ENCODE results near the gene SCYL2.
A peak's percentile ranks its signal among the peaks of the same experiment; 100 is the strongest.
"Not testable (repeated sequence)": the region's sequence is repeated elsewhere in the genome, so short reads cannot be mapped to it uniquely, and the experiment has no call there.

The SCYL2 gene, protein sequence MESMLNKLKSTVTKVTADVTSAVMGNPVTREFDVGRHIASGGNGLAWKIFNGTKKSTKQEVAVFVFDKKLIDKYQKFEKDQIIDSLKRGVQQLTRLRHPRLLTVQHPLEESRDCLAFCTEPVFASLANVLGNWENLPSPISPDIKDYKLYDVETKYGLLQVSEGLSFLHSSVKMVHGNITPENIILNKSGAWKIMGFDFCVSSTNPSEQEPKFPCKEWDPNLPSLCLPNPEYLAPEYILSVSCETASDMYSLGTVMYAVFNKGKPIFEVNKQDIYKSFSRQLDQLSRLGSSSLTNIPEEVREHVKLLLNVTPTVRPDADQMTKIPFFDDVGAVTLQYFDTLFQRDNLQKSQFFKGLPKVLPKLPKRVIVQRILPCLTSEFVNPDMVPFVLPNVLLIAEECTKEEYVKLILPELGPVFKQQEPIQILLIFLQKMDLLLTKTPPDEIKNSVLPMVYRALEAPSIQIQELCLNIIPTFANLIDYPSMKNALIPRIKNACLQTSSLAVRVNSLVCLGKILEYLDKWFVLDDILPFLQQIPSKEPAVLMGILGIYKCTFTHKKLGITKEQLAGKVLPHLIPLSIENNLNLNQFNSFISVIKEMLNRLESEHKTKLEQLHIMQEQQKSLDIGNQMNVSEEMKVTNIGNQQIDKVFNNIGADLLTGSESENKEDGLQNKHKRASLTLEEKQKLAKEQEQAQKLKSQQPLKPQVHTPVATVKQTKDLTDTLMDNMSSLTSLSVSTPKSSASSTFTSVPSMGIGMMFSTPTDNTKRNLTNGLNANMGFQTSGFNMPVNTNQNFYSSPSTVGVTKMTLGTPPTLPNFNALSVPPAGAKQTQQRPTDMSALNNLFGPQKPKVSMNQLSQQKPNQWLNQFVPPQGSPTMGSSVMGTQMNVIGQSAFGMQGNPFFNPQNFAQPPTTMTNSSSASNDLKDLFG

DNA sequence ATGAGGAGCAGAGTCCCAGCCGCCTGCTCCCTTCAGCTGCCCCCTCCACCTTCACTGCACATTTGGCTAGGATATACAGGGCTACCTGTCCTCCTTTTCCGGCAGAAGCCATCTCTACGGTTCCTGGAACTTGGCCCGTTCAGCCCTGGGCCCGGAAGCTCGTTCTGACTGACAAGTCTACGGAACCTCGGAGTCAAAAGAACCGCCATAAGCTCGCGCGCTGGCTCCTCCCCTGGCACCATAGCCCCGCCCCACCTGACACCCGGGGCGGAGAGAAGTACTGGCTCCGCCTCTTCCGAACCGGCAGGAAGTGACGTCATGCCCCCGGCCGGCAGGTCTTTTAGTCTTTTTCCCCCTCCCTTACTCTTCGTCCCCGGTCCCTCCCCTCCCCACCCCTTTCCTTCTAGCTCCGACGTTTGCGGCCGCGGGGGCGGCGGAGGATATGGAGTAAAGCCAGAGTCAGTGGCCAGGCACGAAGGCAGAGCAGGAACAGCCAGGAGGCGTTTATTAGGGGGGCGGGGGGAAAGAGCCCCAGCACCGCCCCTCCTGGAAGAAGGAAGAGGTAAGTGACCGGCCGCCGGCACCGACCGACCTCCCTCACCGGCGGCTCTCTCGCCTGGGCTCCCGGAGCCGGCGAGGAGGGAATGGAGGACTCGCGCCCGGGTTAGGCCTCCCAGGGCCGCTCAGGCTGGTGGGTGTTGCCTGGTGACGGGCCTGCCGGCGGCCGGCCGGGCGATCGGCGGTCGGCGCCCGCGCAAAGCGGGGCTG, at the start of gene SCYL2, which contains the start of gene DEPDC4:
Gene SCYL2 (plus strand): TSS at position 343 of the 768 bp plus-strand sequence. CDS start 15,794 bp downstream, outside the sequence.
Gene DEPDC4 (minus strand): TSS at position 245 of the 768 bp plus-strand sequence. CDS start 3 bp downstream, at position 242.
- DNase-seq = peak; percentile 96

DNA sequence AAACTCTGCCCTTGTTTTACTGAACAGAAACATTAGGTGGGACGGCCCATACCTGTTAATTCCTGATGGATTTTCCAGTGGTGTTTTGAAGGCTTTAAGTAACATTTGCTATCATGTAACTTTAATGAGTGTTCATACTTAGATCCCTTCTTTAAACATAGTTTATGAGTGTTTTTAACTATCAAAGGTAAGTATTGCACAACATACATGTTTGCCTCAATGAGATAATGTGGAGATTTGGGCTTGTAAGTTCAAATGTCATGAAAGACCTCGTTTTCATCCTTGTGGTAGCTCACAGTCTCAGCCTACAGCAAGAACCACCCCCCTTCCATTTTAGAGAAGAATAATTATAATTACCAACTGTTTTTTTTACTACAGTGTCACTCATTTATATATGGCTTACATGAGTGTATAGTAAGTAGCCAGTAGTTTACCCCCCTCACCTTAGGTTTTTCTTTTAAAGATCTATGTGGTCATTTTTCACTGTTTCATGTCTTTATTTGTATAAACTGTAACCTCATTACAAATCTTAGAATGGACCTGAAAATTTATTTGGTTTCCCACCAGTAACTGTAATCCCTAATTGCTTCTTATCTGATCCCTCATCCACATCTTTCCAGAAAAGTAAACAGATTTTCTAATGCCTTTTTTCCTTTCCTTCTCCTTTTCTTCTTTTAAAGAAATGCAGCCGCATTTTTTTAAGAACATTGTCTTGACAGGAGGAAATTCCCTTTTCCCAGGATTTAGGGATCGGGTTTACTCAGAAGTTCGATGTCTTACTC, 47.5 kb upstream of the SCYL2 start:
- no peak for DNase-seq

DNA sequence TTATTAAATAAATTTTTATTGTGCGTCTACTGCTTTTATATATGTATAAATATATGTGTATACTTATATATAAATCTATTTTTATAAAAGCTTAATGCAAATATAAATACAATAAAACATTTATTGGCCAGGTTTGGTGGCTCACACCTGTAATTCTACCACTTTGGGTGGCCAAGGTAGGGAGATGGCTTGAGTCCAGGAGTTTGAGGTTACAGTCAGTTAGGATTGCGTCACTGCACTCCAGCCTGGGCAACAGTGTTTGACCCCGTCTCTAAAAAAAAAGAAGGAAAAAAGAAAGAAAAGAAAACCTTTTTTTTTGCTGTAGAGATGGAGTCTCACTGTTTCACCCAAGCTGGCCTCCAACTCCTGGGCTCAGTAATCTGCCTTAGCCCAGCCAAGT, 45.5 kb upstream of the SCYL2 start:
- no peak for DNase-seq

DNA sequence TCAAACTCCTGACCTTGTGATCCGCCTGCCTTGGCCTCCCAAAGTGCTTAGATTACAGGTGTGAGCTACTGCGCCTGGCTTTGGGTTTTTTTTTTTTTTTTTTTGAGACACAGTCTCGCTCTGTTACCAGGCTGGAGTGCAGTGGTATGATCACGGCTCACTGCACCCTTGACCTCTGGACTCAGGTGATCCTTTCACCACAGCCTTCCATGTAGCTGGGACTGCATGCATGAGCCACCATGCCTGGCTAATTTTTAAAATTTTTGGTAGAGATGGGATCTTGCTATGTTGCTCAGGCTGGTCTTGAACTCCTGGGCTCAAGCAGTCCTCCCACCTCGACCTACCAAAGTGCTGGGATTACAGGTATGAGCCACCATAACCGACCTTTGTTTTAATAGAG, 44.8 kb upstream of the SCYL2 start:
- DNase-seq = not testable (repeated sequence)

DNA sequence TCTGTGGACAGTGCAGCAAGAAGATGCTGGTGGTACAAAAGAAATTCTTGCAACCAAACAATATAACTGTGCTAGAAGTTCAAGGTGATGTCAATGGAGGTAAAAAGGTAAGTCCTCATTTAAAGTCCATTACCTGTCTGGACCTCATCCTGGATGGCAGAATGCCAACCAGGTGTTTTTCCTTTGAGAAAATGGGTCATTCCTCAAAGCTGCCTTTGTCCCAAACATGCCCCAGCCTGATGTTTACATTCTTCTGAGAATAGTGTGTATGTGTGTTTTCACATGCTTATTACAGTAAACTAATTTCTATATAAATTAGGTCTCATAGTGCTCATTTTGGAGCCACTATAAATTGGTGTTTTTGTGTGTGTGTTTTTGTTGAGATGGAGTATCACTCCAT, 41.5 kb upstream of the SCYL2 start:
- no peak for DNase-seq

DNA sequence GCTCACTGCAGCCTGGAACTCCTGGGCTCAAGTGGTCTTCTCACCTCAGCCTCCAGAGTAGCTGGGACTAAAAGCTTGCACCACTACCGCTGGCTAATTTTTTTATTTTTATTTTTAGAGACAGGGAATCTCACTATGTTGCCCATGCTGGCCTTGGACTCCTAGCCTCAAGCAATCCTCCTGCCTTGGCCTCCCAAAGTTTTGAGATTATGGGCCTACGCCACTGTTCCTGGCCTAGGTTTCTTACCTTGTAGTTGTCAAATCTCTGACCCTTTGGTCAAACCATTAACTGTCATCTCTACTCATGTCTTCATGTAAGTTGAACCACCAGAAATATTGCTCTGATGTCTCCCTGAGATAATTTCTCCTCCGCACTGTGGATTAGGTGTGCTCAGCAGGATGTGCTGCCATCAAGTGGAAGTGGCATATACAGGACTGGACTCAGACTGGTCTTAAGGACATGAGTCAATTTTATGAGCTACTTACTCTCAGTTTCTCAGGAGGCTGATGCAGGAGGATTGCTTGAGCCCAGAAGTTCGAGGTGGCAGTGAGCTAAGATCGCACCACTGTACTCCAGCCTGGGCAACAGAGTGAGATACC, 37.8 kb upstream of the SCYL2 start:
- no peak for DNase-seq

DNA sequence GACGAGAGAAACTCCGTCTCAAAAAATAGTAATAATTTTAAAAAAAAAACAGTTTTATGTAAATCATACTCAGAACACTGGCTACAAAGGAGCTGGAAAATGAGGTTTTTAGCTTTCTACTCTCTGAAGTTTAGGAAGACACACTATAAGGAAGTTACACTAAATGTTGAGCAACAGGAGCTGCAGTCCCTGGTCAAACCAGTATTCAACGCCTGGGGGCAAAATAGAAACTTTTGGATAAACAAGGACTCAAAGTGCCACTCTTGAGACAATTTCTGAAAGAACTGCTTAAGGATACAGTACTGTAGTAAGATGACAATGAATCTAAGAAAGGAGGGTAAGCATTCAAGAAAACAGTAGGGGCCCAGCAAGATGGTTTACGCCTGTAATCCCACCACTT, 37.1 kb upstream of the SCYL2 start:
- DNase-seq = no peak

DNA sequence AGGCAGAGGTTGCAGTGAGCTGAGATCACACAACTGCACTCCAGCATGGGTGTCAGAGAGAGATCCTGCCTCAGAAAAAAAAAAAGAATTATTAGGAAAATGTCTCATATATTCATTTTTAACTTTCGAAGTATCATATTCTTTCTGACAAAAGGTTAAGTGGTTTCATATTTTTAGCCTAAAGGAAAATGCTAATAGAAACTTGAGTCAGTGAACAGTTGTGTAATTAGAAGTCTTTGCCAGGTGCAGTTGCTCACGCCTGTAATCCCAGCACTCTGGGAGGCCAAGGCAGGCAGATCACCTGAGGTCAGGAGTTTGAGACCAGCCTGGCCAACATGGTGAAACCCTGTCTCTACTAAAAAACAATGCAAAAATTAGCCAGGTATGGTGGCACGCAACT, 35.1 kb upstream of the SCYL2 start:
- not testable (repeated sequence) for DNase-seq

DNA sequence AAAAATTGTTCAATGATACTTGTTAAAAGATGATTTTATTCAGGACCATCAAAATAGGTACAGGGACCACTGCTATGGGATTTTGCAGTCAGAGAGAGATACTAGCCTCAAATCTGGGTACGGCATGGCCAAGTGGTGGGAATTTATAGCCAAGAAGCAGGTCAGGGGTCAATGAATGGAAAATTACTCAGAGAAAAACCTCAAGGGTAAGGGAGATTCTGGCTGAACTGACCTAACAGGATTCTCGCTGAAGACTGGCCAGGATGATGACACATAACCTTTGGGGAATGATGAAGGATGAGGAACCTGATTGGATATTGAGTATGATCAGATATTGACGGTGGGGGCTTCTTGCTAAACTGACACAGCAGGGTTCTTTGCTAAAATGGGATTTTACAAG, 32.8 kb upstream of the SCYL2 start:
- no peak for DNase-seq

DNA sequence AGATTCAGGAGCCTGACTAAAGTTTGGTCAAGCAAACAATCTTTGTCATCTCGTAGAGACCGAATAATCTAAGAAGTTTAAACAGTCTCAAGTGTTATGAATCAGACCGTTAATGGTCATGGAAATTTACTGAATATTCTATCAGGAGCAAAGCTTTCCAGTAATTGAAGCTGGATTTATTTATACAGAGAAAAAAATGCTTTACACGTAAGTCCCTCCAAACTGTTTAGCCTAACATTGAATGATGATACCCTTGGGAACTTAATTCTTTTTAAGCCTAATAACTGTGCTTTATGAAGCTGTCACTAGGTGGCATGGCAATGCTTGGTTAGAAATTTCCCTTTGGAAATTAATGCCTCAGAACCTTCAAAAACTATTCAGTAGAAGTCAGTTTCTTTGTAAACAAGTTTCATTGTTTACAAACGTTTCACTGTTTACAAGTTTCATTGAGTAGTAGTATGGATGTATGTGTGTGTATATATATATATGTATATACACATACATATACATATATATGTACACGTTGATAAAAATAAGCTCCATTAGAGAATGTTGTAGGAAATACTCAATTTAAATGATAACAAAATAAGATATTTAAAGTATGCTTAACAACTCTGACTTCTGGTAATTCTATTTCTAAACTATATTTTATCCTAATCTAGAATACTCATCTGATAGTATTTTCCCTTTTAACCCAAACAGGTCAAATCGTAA, 32.2 kb upstream of the SCYL2 start:
- peak; percentile 32 for DNase-seq

DNA sequence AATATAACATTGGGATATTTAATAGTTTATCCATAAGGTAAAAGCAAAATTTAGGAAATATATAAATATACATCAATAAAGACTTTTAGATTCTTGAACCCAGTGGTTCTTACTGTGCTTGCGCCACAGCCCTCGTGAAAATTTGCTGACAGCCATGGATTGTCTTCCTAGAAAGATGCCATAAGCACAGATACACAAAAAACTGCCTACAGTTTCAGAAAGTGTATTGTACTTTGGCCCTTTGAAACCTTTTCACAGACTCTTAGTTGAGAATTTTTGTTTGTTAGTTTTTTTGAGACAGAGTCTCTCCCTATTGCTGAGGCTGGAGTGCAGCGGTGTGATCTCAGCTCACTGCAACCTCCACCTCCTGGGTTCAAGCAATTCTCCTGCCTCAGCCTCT, 28.2 kb upstream of the SCYL2 start:
- no peak for DNase-seq

DNA sequence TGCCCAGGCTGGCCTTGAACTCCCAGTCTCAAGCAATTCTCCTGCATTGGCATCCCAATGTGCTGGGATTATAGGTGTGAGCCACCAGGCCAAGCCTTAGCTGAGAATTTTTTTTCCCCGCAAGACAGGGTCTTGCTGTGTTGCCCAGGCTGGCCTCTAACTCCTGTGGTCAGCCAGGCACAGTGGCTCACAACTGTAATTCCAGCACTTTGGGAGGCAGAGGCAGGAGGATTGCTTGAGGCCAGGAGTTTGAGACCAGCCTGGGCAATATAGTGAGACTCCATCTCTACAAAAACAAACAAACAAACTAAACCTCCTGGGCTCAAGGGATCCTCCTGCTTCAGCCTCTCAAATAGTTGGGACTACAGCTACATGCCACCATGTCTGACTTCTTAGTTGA, 27.4 kb upstream of the SCYL2 start:
- DNase-seq = no peak

DNA sequence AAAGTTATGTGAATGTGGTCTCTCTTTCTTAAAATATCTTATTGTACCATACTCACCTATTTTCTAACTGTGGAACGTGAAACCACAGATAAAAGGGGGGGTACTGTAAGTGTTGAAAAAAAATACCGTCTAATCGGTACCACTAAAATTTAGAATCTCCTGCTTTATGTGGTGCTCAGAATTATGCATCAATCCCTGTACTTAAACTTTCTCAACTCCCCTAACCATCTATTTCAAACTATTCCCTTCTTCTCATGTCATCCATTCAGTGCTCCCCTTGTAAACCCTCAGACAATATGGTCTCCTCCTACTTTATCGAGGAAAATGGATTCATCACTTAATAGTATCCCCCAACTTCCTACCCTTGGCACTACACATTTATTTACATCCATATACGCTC, 23.8 kb upstream of the SCYL2 start:
- DNase-seq = no peak

DNA sequence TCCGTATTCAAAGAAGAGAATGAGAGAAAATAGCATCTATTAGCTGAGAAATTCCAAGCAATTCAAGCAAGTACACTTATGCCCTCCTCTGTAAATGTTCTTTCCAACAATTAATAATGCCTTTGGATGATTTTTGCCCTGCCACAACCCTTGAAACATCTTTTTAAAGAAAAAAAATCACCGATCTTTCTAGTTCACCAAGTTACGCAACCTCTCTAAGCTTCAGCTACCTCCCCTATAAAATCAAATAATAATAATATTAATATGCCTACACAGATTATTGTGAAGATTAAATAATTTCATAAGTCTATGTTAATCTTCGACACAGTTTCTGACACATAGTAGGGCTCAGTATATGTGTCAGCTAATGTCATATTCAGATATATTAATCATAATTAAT, 19.2 kb upstream of the SCYL2 start:
- no peak for DNase-seq

DNA sequence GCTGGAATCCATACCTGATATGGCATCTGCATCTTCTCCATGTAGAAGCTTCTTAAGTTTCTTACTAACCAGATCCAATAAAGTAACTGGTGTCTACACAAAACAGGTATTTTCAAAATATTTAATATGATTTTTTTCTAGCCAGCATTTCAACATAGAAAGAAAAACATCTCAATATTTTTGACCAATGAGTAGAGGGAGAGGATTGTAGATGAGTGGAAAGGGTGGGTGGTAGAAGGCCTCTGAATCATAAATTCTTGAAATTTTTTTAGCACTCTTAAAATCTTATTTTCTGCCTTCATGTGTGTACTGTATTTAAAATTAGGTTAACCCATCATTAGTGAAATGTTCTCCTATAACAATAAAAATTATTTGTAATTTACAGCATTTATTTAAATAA, 18.1 kb upstream of the SCYL2 start:
- DNase-seq = no peak

DNA sequence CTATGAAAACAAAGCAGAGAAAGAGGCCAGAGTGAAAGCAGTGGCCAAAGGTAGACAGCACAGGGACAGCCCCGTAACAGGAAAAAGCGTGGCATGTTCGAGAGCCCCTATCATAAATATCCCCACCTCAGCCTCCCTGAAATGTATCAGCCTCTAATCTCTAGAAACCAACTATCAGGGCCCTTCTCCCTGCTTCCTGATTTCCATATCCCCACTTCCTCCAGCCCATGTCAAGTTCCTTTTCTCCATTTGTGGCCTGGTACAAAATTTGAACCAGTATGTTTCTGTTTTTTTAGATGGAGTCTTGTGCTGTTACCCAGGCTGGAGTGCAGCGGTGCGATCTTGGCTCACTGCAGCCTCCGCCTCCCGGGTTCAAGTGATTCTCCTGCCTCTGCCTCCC, 17.0 kb upstream of the SCYL2 start:
- DNase-seq = no peak

DNA sequence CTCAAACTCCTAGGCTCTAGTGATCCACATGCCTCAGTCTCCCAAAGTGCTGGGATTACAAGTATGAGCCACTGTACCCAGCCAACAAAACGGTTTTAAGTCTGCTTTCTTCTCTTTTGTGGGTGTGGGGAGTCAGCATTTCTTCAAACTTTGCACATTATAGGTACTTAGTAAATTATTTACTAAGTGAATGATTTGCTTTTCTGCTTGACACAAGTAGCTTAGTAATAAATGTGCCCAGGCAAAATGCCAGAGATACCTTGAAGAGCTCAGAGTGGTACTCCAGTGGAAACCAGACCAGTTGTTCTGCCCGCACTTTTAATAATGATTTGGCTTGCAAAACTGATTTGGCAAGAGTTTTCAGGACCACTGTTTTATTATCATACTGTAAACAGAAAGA, 15.1 kb upstream of the SCYL2 start:
- DNase-seq = no peak

DNA sequence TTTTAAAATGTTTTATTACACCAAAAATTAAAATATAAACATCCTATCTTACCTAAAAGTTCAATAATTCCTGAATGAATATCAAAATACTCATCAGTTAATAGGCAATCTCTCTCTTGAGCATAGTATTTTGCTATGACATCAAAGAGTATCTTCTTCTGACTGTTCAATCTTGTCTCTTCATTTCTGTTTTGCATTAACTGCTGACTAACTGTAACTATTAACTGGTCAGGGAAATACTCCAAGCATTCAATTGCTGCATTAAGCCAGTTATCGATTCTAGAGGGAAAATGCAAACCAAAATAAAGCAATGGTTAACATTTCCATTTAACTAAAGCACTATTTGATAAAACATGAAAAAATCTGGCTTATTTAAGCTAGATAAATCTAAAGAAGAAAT, 13.5 kb upstream of the SCYL2 start:
- DNase-seq = no peak

DNA sequence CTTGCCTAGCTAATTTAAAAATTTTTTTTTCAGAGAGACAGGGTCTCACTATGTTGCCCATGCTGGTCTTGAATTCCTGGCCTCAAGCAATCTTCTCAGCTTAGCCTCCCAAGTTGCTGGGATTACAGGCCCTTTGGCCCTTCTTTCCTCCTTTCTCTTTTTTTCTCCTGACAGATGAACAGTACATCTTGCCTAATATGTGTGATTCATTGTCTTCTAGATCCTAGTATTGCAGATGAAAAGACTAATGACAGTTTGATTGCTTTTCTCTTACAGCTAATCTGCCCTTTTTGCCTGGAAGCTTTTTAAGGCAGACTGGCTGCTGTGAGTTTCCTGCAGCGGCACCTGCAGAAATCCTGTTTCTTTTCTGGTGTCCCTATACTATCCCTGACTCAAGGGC, 12.1 kb upstream of the SCYL2 start:
- no peak for DNase-seq

DNA sequence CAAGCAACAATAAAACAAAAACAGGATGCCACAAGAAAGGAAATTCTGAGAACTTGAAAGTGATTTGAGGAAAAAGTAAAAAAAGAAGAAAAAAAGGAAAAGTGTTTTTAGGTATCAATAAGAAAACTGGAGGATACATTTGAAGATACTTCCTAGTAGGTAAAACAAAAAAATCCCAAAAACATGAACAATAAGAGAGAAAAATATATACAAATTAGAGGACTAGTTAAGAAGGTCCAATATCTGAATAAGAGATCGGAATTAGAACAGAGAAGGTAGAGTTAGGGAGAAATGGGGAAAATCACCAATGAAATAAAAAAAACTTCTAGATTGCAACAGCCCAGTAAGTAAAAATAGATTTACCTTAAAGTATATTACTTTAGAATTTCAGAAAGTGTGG, 8.8 kb upstream of the SCYL2 start:
- DNase-seq = no peak

DNA sequence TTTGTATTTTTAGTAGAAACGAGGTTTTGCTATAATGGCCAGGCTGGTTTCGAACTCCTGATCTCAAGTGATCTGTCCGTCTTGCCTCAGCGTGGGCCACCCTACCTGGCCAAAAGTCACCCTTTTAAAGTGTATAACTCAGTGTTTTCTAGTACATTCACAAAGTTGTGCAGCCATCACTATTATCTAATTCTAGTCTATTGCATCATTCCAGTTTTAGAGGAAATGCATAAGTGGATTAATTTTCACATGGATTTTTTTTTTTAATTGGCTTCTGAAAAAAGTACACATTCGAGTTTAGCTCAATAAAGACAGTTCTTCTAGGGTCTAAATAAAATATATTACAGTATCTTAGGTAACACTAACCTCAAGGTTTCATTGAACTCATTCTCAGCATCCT, 3.8 kb upstream of the SCYL2 start:
- no peak for DNase-seq
